Suprapubic skin (tissue), 3 donors: Measurements from ENCODE around the gene MLST8.

Experiments
- CTCF ChIP-seq, 2 donors: fragments of 200-600 bp in 1 of 2; fragments of 450-650 bp in 1 of 2; sonication (generic) in 1 of 2; IDR thresholded peaks; one replicate each; pipeline ENCODE4 v1.5.1; 2016 to 2019; ENCODE audit warnings: antibody characterized with exemption in 2 of 2, mild to moderate bottlenecking in 1 of 2, moderate library complexity in 1 of 2
- POLR2A ChIP-seq, 2 donors: fragments of 450-650 bp; IDR thresholded peaks; one replicate each; pipeline ENCODE4 v1.6.1; 2017; ENCODE audit warnings: antibody characterized with exemption in 2 of 2, mild to moderate bottlenecking in 2 of 2, moderate library complexity in 2 of 2

- no peak for TF ChIP-seq CTCF (IDR thresholded peaks at IDR 0.05)
- no peak for TF ChIP-seq POLR2A (IDR thresholded peaks at IDR 0.05)
These were observed 43.3 kb upstream of the MLST8 start for GRCh38 chr16:2161911-2162310.
